Stomach (tissue), 9 donors: ENCODE measurements around the gene PPP1R12C. TPM values are rescaled to one million over a fixed set of nuclear protein-coding genes. Genes with fewer than 3 reads are reported as not detected.
A peak's percentile ranks its signal among the peaks of the same experiment; 100 is the strongest.

Experiments used
- DNase-seq, 2 donors: peaks; one replicate each; pipeline versions ENCODE4 v3.0.0 to v3.0.0-alpha.2; 2013 to 2019
- H3K27ac ChIP-seq, 5 donors: fragments of 200-600 bp in 4 of 5; sonication (generic) in 4 of 5; one replicate each; pipeline ENCODE4 v1.5.1; 2013 to 2019; ENCODE audit warnings: mild to moderate bottlenecking in 1 of 5, moderate library complexity in 1 of 5
- H3K27me3 ChIP-seq, 3 donors: fragments of 200-600 bp; sonication (generic); one replicate each; pipeline ENCODE4 v1.5.1; 2017 to 2019; ENCODE audit warnings: mixed run types in 1 of 3
- H3K36me3 ChIP-seq, 4 donors: fragments of 200-600 bp; sonication (generic); 1 replicate in 3 of 4; 2 replicates in 1 of 4; pipeline ENCODE4 v1.5.1; 2016 to 2019
- H3K4me1 ChIP-seq, 4 donors: fragments of 200-600 bp; sonication (generic); one replicate each; pipeline ENCODE4 v1.5.1; 2016 to 2019
- H3K4me3 ChIP-seq, 4 donors: fragments of 200-600 bp; sonication (generic) in 3 of 4; one replicate each; pipeline ENCODE4 v1.5.1; 2016 to 2019; ENCODE audit warnings: mild to moderate bottlenecking in 1 of 4
- H3K9me3 ChIP-seq, 4 donors: fragments of 200-600 bp; sonication (generic); one replicate each; pipeline ENCODE4 v1.5.1; 2016 to 2019
- EP300 ChIP-seq: sonication (generic); formaldehyde crosslinking; IDR thresholded peaks from one replicate; pipeline ENCODE4 v1.6.1; 2017; ENCODE audit warnings: antibody characterized with exemption
- POLR2A ChIP-seq, 4 donors: fragments of 450-650 bp; IDR thresholded peaks; one replicate each; pipeline ENCODE4 v1.6.1; 2016; ENCODE audit warnings: antibody characterized with exemption in 4 of 4, control low read depth in 2 of 4, mild to moderate bottlenecking in 1 of 4, moderate library complexity in 1 of 4
- POLR2AphosphoS5 ChIP-seq, 3 donors: sonication (generic); formaldehyde crosslinking; IDR thresholded peaks; one replicate each; pipeline ENCODE4 v1.6.1; 2016; ENCODE audit warnings: antibody characterized with exemption in 3 of 3
- WGBS, 5 donors: extraction: QIAGEN DNeasy Blood & Tissue Kit in 3 of 5; methylation state at CpG; one replicate each; pipeline versions ENCODE4 v1.1.5 to v1.1.7; 2013 to 2018; 5-methylcytosine and 5-hydroxymethylcytosine counted together
- intact Hi-C: fragments of 100-400 bp; cut with DNase I; formaldehyde crosslinking; loops from one replicate; pipeline ENCODE4 v1.15.1; 2023; ENCODE audit warnings: low total_unique reads
- polyA plus RNA-seq, 3 donors: library from polyadenylated mRNA; stranded (reverse); fragments of 200-250 nt; gene quantifications; one replicate each; pipeline ENCODE4 v1.2.3, GENCODE V29; 2013
- total RNA-seq, 5 donors: library from RNA; depleted of rRNA; stranded (reverse); fragments of >200 nt; gene quantifications; one replicate each; pipeline versions ENCODE4 v1.1.0 to v1.2.3, GENCODE V29; 2014 to 2016
- TF ChIP-seq, protein P1 (sequence below), 7 experiments: fragments of 450-650 bp in 4 of 7; fragments of 200-600 bp in 3 of 7; sonication (generic) in 3 of 7; IDR thresholded peaks; one replicate each; pipeline ENCODE4 v1.5.1; 2016 to 2019; ENCODE audit warnings: antibody characterized with exemption in 7 of 7, control low read depth in 2 of 7, mild to moderate bottlenecking in 1 of 7
- donor health status: healthy with polysubstance abuse.
- donor health status: Bipolar disorder and iron deficiency.
- donor health status: healthy.

PPP1R12C gene
- total and polyA plus RNA-seq, 8 donors = 52.7 to 261 (median 131) TPM

DNA sequence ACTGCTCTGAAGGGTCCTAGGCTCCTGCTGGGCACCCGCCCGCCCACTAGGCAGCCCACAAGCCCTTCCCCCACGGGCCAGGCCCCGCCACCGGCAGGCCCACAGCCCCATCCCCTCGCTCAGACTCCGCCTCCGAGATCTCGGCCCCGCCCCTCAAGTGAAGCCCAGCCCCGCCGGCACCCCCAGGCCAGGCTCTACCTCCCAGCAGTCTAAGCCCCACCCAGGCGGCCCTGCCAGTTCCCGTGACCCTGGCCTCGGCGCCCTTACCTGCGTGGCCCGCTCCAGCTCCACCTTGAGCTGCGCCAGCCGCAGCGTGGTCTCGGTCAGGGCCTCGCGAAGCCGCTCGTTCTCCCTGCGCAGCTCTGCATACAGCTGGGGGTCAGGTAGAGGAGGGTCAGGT, 25.5 kb downstream of the PPP1R12C start:
- Histone ChIP-seq H3K4me1 (peaks cover 16 to 29% (median 20%) of the 10 kb centered on the region in 4 donors), H3K36me3 (peaks cover 43 to 74% (median 61%) of the 10 kb centered on the region in 4 donors), H3K27ac (no peak overlapping the region), H3K4me3 (no peak overlapping the region), H3K9me3 (no peaks in the 10 kb centered on the region), H3K27me3 (peaks cover 0 to 5% (median 4%) of the 10 kb centered on the region in 3 donors)
- intact Hi-C loops = no loop called here
- DNase-seq = peak in 1 of 2 donors; percentile 48
- TF ChIP-seq POLR2AphosphoS5 (IDR thresholded peaks at IDR 0.05) (no peak), EP300 (no peak), POLR2A (IDR thresholded peaks at IDR 0.05) (no peak)
- TF ChIP-seq, protein P1, sequence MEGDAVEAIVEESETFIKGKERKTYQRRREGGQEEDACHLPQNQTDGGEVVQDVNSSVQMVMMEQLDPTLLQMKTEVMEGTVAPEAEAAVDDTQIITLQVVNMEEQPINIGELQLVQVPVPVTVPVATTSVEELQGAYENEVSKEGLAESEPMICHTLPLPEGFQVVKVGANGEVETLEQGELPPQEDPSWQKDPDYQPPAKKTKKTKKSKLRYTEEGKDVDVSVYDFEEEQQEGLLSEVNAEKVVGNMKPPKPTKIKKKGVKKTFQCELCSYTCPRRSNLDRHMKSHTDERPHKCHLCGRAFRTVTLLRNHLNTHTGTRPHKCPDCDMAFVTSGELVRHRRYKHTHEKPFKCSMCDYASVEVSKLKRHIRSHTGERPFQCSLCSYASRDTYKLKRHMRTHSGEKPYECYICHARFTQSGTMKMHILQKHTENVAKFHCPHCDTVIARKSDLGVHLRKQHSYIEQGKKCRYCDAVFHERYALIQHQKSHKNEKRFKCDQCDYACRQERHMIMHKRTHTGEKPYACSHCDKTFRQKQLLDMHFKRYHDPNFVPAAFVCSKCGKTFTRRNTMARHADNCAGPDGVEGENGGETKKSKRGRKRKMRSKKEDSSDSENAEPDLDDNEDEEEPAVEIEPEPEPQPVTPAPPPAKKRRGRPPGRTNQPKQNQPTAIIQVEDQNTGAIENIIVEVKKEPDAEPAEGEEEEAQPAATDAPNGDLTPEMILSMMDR (IDR thresholded peaks at IDR 0.05) = no peak
- 80 to 89% (median 83%) methylated on average over 21 to 27 of the region's 27 CpGs for WGBS, 5 donors

DNA sequence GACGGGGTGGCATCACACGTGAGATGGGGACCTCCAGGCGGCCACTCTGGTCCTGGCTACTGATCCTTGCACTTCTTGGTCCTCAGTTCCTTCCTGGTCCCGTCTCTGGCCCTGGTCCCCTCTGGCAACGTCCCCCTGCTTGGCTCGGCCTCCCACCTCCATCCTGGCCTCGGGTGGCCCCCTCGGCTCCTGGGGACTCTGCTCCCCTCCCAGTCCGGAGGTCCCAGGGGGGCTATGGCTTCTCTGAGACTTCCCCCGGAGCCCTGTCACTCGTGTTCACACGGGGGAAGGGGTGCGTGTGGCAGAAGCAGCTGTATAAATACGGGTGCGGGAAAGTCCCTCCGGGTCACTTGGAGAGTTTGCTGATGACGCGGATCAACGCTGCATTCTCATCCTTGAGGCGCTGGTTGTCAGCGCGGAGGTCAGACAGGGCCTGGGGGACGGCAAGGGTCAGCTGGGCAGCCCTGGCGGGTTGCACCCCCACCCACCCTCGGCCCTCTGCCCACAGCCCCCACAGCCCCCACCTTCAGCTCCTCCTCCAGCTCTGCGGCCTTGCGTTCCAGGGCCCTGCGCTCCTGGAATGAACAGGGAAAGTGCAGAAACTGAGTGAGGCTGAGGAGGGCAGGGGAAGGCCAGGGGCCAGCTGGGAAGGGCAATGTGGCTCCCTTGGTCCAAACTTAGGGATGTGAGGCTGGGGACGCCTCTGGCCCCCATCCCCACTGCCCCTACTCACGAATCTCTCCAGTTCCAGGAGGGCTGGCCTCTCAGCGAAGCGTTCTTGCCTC, 26.1 kb downstream of the PPP1R12C start:
- DNase-seq = peak in 1 of 2 donors; percentile 20

DNA sequence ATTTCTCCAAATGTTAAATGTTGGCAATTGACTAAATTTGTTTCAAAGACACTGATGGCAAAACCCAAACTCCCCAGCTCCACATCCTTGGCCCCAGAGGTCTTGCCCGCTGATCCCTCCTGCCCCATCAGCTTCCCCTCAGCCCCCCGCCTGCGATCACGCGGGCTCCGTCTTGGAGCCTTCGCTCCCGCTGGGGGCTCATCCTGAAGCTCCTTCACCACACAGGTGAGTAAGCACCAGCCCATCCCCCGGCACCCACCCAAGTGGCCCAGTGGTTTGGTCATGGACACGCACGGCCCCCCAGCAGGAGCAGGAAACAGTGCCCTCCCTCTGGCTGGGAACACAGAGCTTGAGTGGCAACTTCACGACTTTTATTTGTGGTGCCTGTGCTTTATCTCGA, 26.9 kb downstream of the PPP1R12C start:
- Histone ChIP-seq H3K9me3 (no peaks in the 10 kb centered on the region), H3K4me3 (no peak overlapping the region), H3K27ac (no peak overlapping the region), H3K27me3 (peaks cover 0 to 19% (median 15%) of the 10 kb centered on the region in 3 donors), H3K36me3 (peaks cover 42 to 68% (median 55%) of the 10 kb centered on the region in 4 donors), H3K4me1 (peaks cover 24 to 39% (median 31%) of the 10 kb centered on the region in 4 donors)
- intact Hi-C loops = no loop called here
- WGBS, 5 donors = 87 to 97% (median 94%) methylated on average over 12 to 13 of the region's 13 CpGs
- DNase-seq = no peak
- TF ChIP-seq, protein P1 (IDR thresholded peaks at IDR 0.05) = no peak
- TF ChIP-seq EP300 (no peak), POLR2AphosphoS5 (IDR thresholded peaks at IDR 0.05) (no peak), POLR2A (IDR thresholded peaks at IDR 0.05) (no peak)

More for the DNA sequence above, 26.1 kb downstream of the PPP1R12C start:
- Histone ChIP-seq H3K36me3 (peaks cover 43 to 76% (median 60%) of the 10 kb centered on the region in 4 donors), H3K9me3 (no peaks in the 10 kb centered on the region), H3K4me1 (peaks cover 23 to 35% (median 26%) of the 10 kb centered on the region in 4 donors), H3K27me3 (peaks cover 0 to 12% (median 10%) of the 10 kb centered on the region in 3 donors), H3K4me3 (no peak overlapping the region), H3K27ac (no peak overlapping the region)
- intact Hi-C loops = no loop called here
- TF ChIP-seq, protein P1 (IDR thresholded peaks at IDR 0.05) = no peak
- TF ChIP-seq POLR2A (IDR thresholded peaks at IDR 0.05) (no peak), EP300 (no peak)
- 81 to 90% (median 86%) methylated on average over 27 to 32 of the region's 32 CpGs for WGBS, 5 donors

DNA sequence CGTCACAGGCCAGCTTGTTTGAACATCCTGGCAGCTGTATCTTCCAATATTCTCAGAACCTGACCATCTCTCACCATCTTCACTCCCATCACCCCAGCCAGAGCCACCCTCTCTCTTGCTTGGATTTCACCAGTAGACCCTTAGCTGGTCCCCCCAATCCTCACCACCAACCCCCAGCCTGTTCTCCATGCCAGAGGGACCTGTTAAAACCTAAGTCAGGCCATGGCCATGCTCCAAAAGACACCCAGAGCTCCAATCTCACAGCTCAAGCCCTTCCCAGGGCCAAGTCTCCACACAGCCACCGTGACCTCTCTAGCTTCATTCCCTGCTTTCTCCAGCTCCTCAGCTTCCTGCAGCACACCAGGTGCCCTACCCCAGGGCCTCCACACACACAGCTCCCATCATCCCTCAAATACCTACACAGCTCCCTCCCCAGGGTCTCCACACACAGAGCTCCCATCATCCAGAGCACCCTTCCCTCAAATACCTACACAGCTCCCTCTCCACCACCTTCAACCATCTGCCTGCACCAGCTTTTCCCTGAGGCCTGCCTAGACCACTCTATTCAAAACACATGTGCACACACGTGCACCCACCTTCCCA, 28.0 kb downstream of the PPP1R12C start:
- H3K9me3 ChIP-seq = no peaks in the 10 kb centered on the region
- H3K4me1 ChIP-seq = peaks cover 24 to 39% (median 31%) of the 10 kb centered on the region in 4 donors
- TF ChIP-seq, protein P1 (IDR thresholded peaks at IDR 0.05) = no peak
- TF ChIP-seq POLR2A (IDR thresholded peaks at IDR 0.05) (no peak), POLR2AphosphoS5 (IDR thresholded peaks at IDR 0.05) (no peak), EP300 (no peak)
- 74 to 90% (median 85%) methylated on average over 2 to 3 of the region's 3 CpGs for WGBS, 5 donors
- H3K4me3 ChIP-seq = no peak overlapping the region
- no peak overlapping the region for H3K27ac ChIP-seq
- peaks cover 0 to 31% (median 15%) of the 10 kb centered on the region in 3 donors for H3K27me3 ChIP-seq
- DNase-seq = no peak
- intact Hi-C loops = no loop called here
- H3K36me3 ChIP-seq = peaks cover 31 to 60% (median 43%) of the 10 kb centered on the region in 4 donors
